Neuronal stem cell (in vitro differentiated cells): Measurements from ENCODE around the gene TOX2.

Source experiments
- DNase-seq: peaks from one replicate; pipeline ENCODE4 v3.0.0-alpha.2; 2013; ENCODE audit warnings: low spot score
- H2AFZ ChIP-seq: one replicate; pipeline ENCODE4 v1.6.1; 2013; ENCODE audit warnings: mild to moderate bottlenecking, low read length, inconsistent platforms
- H2AK5ac ChIP-seq: 2 replicates; pipeline ENCODE4 v1.6.1; 2013; ENCODE audit warnings: low read depth, mild to moderate bottlenecking, inconsistent platforms, low read length, moderate library complexity, mixed read lengths
- H2BK120ac ChIP-seq: 2 replicates; pipeline ENCODE4 v1.6.1; 2013; ENCODE audit warnings: low read depth, mild to moderate bottlenecking, inconsistent platforms, low read length, moderate library complexity, mixed read lengths
- H2BK12ac ChIP-seq: one replicate; pipeline ENCODE4 v1.6.1; 2013; ENCODE audit warnings: low read length, inconsistent platforms
- H2BK15ac ChIP-seq: 2 replicates; pipeline ENCODE4 v1.6.1; 2013; ENCODE audit warnings: mild to moderate bottlenecking, low read length, inconsistent platforms, mixed read lengths
- H2BK5ac ChIP-seq: one replicate; pipeline ENCODE4 v1.6.1; 2013; ENCODE audit warnings: inconsistent platforms, mild to moderate bottlenecking, low read length, moderate library complexity
- H3K14ac ChIP-seq: one replicate; pipeline ENCODE4 v1.6.1; 2013; ENCODE audit warnings: low read length, inconsistent platforms
- H3K18ac ChIP-seq: 2 replicates; pipeline ENCODE4 v1.6.1; 2013; ENCODE audit warnings: low read length, inconsistent platforms
- H3K23ac ChIP-seq: 2 replicates; pipeline ENCODE4 v1.6.1; 2013; ENCODE audit warnings: low read depth, mild to moderate bottlenecking, mixed read lengths, low read length, inconsistent platforms; ENCODE audit not compliant: poor library complexity
- H3K27ac ChIP-seq: replicated peaks from 3 replicates; pipeline ENCODE4 v1.5.1; 2013; ENCODE audit warnings: low read length, inconsistent platforms
- H3K27me3 ChIP-seq, 3 experiments: 2 replicates each; pipeline ENCODE4 v1.6.1; 2013; ENCODE audit warnings: low read length in 3 of 3, mild to moderate bottlenecking in 2 of 3, inconsistent platforms in 1 of 3, low read depth in 1 of 3, mixed read lengths in 1 of 3, moderate library complexity in 1 of 3; ENCODE audit not compliant: control insufficient read depth in 3 of 3, insufficient read depth in 3 of 3
- H3K36me3 ChIP-seq, 2 donors: replicated peaks in 1 of 2; 2 replicates each; pipeline ENCODE4 v1.6.1; 2013; ENCODE audit warnings: low read length in 2 of 2; ENCODE audit not compliant: control insufficient read depth in 2 of 2, insufficient read depth in 2 of 2
- H3K4ac ChIP-seq: 2 replicates; pipeline ENCODE4 v1.6.1; 2013; ENCODE audit warnings: inconsistent platforms, mild to moderate bottlenecking, low read length, moderate library complexity
- H3K4me1 ChIP-seq, 2 donors: 1 replicate in 1 of 2; 2 replicates in 1 of 2; pipeline ENCODE4 v1.6.1; 2013; ENCODE audit warnings: low read length in 2 of 2, low read depth in 1 of 2; ENCODE audit not compliant: control insufficient read depth in 2 of 2, insufficient read depth in 1 of 2
- H3K4me2 ChIP-seq: one replicate; pipeline ENCODE4 v1.6.1; 2013; ENCODE audit warnings: mild to moderate bottlenecking, low read length, inconsistent platforms; ENCODE audit not compliant: insufficient read depth, poor library complexity, severe bottlenecking
- H3K4me3 ChIP-seq, 2 donors: 2 replicates each; pipeline ENCODE4 v1.5.1; 2013; ENCODE audit warnings: low read length in 2 of 2, mild to moderate bottlenecking in 2 of 2, inconsistent platforms in 1 of 2, moderate library complexity in 1 of 2
- H3K79me1 ChIP-seq: one replicate; pipeline ENCODE4 v1.6.1; 2013; ENCODE audit warnings: low read depth, mild to moderate bottlenecking, inconsistent platforms, low read length, moderate library complexity
- H3K9ac ChIP-seq: one replicate; pipeline ENCODE4 v1.6.1; 2013; ENCODE audit warnings: mild to moderate bottlenecking, low read depth, low read length, inconsistent platforms; ENCODE audit not compliant: poor library complexity
- H3K9me3 ChIP-seq, 2 donors: replicated peaks in 1 of 2; 2 replicates each; pipeline versions ENCODE3 to v1.6.1; 2013; ENCODE audit warnings: low read length in 2 of 2, mild to moderate bottlenecking in 2 of 2, inconsistent platforms in 1 of 2, low read depth in 1 of 2, mixed read lengths in 1 of 2, moderate library complexity in 1 of 2; ENCODE audit not compliant: control insufficient read depth in 2 of 2, insufficient read depth in 1 of 2
- H4K8ac ChIP-seq: one replicate; pipeline ENCODE4 v1.6.1; 2013; ENCODE audit warnings: low read depth, mild to moderate bottlenecking, inconsistent platforms, low read length, moderate library complexity
- H4K91ac ChIP-seq: one replicate; pipeline ENCODE4 v1.6.1; 2013; ENCODE audit warnings: low read length, low read depth, mild to moderate bottlenecking, inconsistent platforms; ENCODE audit not compliant: poor library complexity
- WGBS, 2 donors: extraction: QIAGEN DNeasy Blood & Tissue Kit; methylation state at CpG; one replicate each; pipeline ENCODE4 v1.1.7; 2013; ENCODE audit warnings: missing lambda C conversion rate in 2 of 2, mixed read lengths in 1 of 2; ENCODE audit not compliant: insufficient read length in 2 of 2, insufficient replicate concordance in 1 of 2; ENCODE audit errors: extremely low coverage in 2 of 2; 5-methylcytosine and 5-hydroxymethylcytosine counted together

TOX2 gene

GRCh38 chr20:44084439-44084838 is 169.8 kb downstream of the TOX2 start:
- Histone ChIP-seq H3K18ac (no peak overlapping the region), H2BK12ac (no peak overlapping the region), H3K79me1 (no peaks in the 10 kb centered on the region), H3K4me2 (no peak overlapping the region), H3K4ac (no peak overlapping the region), H3K14ac (no peak overlapping the region), H2AFZ (no peak overlapping the region), H2BK15ac (no peak overlapping the region), H3K27me3 (peaks cover 0 to 9% (median 0%) of the 10 kb centered on the region in 3 experiments), H3K9ac (no peak overlapping the region), H3K36me3 (no peaks in the 10 kb centered on the region), H3K23ac (no peak overlapping the region), H3K27ac (no peak overlapping the region), H3K9me3 (no peaks in the 10 kb centered on the region), H3K4me1 (no peaks in the 10 kb centered on the region), H2BK120ac (no peak overlapping the region), H3K4me3 (no peak overlapping the region), H4K8ac (no peak overlapping the region), H4K91ac (no peak overlapping the region), H2AK5ac (no peak overlapping the region), H2BK5ac (no peak overlapping the region)
- no peak for DNase-seq
- WGBS, 2 donors, result no CpG with 5 or more reads among the region's 2 CpGs

DNA sequence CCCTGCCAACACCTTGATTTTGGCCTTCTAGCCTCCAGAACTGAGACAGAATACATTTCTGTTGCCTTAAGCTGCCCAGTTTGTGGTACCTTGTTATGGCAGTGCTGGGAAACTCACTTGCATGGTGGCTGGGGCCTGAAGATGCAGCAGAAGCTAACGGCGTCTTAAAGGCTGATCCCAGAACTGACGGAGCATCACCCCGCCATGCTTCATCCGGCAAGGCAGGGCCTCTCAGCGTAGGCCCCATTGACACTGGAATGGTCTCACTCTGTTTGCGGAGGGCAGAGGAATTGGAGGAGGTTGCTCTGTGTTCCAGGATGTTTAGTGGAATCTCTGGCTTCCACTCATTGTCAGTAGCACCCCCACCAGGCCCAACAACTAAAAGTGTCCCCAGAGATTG is 170.2 kb downstream of the TOX2 start:
- Histone ChIP-seq H2BK15ac (no peak overlapping the region), H4K91ac (no peak overlapping the region), H3K9me3 (no peaks in the 10 kb centered on the region), H3K23ac (no peak overlapping the region), H4K8ac (no peak overlapping the region), H3K4ac (no peak overlapping the region), H3K4me3 (no peak overlapping the region), H3K36me3 (no peaks in the 10 kb centered on the region), H3K14ac (no peak overlapping the region), H3K27me3 (peaks cover 0 to 9% (median 0%) of the 10 kb centered on the region in 3 experiments), H3K18ac (no peak overlapping the region), H2BK120ac (no peak overlapping the region), H2AK5ac (no peak overlapping the region), H3K4me1 (no peaks in the 10 kb centered on the region), H2BK5ac (no peak overlapping the region), H2AFZ (no peak overlapping the region), H3K79me1 (no peaks in the 10 kb centered on the region), H2BK12ac (no peak overlapping the region), H3K27ac (no peak overlapping the region), H3K4me2 (no peak overlapping the region), H3K9ac (no peak overlapping the region)
- WGBS, 2 donors, result no CpG with 5 or more reads among the region's 7 CpGs
- DNase-seq, result no peak

DNA sequence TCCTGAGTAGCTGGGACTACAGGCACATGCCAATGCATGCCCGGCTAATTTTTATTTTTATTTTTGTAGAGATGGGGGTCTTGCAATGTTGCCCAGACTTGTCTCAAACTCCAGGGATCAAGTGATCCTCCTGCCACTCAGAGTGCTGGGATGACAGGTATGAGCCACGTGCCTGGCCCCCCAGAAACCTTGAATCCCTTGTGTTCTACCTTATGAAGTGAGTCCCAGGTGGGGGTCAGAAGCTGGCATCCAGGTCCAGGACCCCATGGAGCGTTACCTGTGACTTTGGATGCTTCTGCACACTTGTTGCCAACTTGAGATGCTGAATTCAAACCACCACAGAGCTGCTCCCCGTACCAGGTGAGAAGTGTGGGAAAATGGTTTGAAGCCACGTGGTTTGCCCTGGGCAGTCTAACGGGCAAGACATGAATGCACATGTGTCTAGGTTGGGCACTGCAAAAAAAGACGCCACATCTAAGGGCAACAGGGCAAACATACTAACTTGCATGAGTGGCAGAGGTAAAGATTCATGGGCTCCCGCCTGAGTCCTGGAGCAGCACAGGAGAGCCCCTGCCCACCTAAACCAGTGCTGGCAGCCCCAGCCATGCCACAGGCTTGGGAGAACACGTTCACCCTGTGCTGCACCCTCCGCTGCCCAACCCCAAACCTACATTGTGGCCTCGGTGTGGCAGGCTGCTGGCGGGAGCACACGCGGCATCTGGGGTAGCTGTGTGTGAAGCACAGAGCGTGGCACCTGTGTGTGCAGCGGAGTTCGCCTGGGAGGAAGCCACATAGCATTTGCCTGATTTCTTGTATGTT is 171.2 kb downstream of the TOX2 start:
- H3K9ac ChIP-seq, result no peak overlapping the region
- no peaks in the 10 kb centered on the region for H3K9me3 ChIP-seq
- H3K4me3 ChIP-seq, result no peak overlapping the region
- no peak for DNase-seq
- peaks cover 0 to 9% (median 0%) of the 10 kb centered on the region in 3 experiments for H3K27me3 ChIP-seq
- no peak overlapping the region for H2BK12ac ChIP-seq
- H3K27ac ChIP-seq, result no peak overlapping the region
- H3K4me1 ChIP-seq, result no peaks in the 10 kb centered on the region
- H3K36me3 ChIP-seq, result no peaks in the 10 kb centered on the region
- no peak overlapping the region for H3K4ac ChIP-seq
- no peak overlapping the region for H3K14ac ChIP-seq
- H4K8ac ChIP-seq, result no peak overlapping the region
- H2BK120ac ChIP-seq, result no peak overlapping the region
- no peak overlapping the region for H2AFZ ChIP-seq
- no peak overlapping the region for H4K91ac ChIP-seq
- peak overlapping the region; percentile 46 for H3K18ac ChIP-seq
- peak overlapping the region; percentile 40 for H3K23ac ChIP-seq
- H2AK5ac ChIP-seq, result peak overlapping the region; percentile 47
- H2BK15ac ChIP-seq, result no peak overlapping the region
- H3K79me1 ChIP-seq, result no peaks in the 10 kb centered on the region
- no CpG with 5 or more reads among the region's 17 CpGs for WGBS, 2 donors
- H2BK5ac ChIP-seq, result no peak overlapping the region
- no peak overlapping the region for H3K4me2 ChIP-seq

DNA sequence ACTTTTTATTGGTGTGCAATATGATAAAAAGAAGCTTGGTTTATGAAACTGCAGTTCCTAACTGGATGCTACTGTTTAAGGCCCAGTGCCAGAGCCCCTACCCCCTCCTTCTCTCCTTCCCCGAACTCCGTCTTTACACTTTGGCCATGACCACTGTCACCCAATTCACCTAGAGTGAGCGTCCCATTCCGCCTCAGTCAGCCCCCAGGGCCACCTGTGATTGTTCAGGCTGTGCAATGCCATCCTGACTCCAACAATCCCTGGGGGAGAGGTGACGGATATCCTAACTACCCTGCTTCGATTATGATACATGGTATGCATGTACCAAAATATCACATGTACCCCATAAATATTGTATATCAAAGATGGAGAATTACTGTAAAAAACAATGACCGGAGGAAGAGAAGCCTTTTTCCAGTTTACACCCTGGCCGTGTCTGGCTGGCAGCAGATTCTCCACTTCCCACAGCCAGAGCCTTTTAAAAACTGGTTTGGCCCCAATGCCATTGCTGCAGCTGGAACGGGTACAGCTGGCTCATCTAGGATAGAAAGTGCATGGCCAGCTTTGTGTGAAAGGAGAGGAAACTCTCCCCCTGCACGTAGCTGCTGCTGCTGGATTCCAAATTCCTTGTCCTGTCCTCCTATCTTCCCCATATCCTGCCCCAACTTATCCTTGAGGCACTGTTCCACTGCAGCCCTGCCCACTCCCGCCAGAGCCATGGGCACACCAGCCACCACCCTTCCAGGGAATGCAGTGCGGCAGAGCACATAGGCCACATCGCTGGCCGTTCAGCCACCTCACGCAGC is 172.6 kb downstream of the TOX2 start:
- no peak overlapping the region for H3K14ac ChIP-seq
- H3K18ac ChIP-seq, result no peak overlapping the region
- H3K4ac ChIP-seq, result no peak overlapping the region
- no peaks in the 10 kb centered on the region for H3K36me3 ChIP-seq
- no peak overlapping the region for H3K27ac ChIP-seq
- H2BK120ac ChIP-seq, result no peak overlapping the region
- no peak overlapping the region for H3K9ac ChIP-seq
- no peak overlapping the region for H2BK12ac ChIP-seq
- H3K27me3 ChIP-seq, result peaks cover 0 to 4% (median 0%) of the 10 kb centered on the region in 3 experiments
- no peak overlapping the region for H4K91ac ChIP-seq
- no peak overlapping the region for H3K4me2 ChIP-seq
- DNase-seq, result no peak
- H2BK15ac ChIP-seq, result no peak overlapping the region
- H3K4me1 ChIP-seq, result no peaks in the 10 kb centered on the region
- H4K8ac ChIP-seq, result no peak overlapping the region
- no peak overlapping the region for H2BK5ac ChIP-seq
- peak overlapping the region; percentile 40 for H3K23ac ChIP-seq
- H2AK5ac ChIP-seq, result peak overlapping the region; percentile 86
- H3K79me1 ChIP-seq, result no peaks in the 10 kb centered on the region
- WGBS, 2 donors, result no CpG with 5 or more reads among the region's 15 CpGs
- H3K4me3 ChIP-seq, result no peak overlapping the region
- no peak overlapping the region for H2AFZ ChIP-seq
- no peaks in the 10 kb centered on the region for H3K9me3 ChIP-seq
